SK-N-MC (cell line): ENCODE measurements around the gene CTU2.

Experiments
- EZH2 ChIP-seq: fragments of 200-600 bp; sonication (generic); IDR thresholded peaks from one replicate; pipeline ENCODE4 v1.6.1; 2017; ENCODE audit warnings: antibody characterized with exemption
- FOXP2 ChIP-seq: optimal IDR thresholded peaks from 2 replicates; pipeline ENCODE3; 2011; ENCODE audit warnings: mild to moderate bottlenecking, moderate library complexity; ENCODE audit not compliant: insufficient read depth; ENCODE audit errors: extremely low read length, control extremely low read depth
- POLR2AphosphoS5 ChIP-seq: IDR thresholded peaks from 2 replicates; pipeline ENCODE4 v1.6.1; 2012; ENCODE audit warnings: mild to moderate bottlenecking, low read depth, low read length, borderline replicate concordance

DNA sequence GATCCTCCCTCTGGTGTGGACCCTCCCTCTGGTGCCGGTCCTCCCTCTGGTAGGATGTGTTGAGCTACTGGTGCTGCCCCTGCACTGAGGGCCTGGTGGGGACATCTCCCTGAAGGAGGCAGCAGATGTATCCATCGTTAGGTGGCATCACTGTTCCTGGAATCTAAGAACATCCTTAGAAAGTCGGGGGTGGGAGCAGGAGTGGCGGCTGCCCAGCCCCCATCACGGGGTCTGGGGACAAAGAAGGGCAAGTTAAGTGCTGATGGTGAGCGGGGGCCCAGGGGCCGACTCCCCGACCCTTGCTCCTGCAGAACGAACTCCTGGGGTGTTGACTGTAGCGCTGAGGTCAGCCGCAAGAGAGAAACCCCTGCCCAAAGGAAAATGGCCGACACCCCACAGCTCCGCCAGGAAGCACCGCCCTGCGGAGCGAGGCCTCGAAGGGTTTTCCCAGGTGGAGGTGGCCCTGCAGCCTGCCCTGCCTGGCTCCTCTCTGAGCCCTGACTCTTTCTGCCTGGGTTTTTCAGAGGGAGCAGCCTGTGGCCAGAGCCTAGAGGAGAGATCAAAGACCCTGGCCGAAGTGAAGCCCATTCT lies 5.5 kb downstream of the CTU2 start:
- no peak for TF ChIP-seq POLR2AphosphoS5
- TF ChIP-seq EZH2: no peak
- no peak for TF ChIP-seq FOXP2
